GM18519 (cell line): ENCODE results near the gene PI16.
"Not testable (repeated sequence)": the region's sequence is repeated elsewhere in the genome, so short reads cannot be mapped to it uniquely, and the experiment has no call there.

Experiments used
- ATAC-seq: cut with Tn5 transposase; IDR thresholded peaks from one replicate; pipeline ENCODE4 v1.9.1; 2021; ENCODE audit warnings: mild to moderate bottlenecking, moderate library complexity; ENCODE audit not compliant: unreplicated experiment, low FRiP score

The PI16 gene

DNA sequence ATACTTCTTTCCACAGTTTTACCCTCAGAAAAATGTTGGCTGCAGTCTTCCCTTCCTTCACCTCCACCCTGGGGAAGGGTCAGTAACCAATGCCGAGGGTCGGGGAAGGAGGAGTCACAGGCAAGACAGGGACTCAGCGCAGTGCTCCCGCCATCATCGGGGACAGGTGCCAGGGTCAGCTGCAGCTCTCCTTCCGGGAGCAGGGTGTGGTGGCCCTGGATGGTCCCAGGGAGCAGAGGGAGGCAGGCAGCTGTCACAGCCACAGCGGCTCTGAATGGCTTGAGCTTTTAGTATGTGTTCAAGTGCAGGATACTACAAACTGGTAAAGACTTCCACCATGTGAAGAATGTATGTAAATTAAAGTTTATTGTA, 26.0 kb upstream of the PI16 start:
- no peak for ATAC-seq

DNA sequence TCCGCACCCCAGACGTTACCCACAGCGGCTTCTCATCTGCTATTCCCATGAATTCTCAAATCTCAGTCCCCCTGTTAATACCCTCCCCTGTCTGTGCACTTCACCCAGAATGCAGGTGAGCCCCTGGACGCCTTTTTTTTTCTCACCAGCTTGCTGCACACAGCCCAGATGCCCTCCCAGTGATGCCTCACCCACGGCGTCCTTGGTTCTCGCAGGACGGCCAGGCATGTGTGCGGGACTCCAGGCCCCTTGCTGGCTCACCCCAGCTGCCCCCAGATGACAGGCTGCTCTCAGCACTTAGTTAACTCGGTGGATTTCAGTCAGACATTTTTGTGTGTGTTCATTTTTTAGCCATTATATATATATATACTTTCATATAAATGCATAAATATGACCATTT, 25.4 kb upstream of the PI16 start:
- ATAC-seq, result no peak

GRCh38 chr6:36929607-36930006, 24.9 kb upstream of the PI16 start:
- ATAC-seq, result no peak

GRCh38 chr6:36930483-36930882, 24.1 kb upstream of the PI16 start:
- ATAC-seq, result no peak

DNA sequence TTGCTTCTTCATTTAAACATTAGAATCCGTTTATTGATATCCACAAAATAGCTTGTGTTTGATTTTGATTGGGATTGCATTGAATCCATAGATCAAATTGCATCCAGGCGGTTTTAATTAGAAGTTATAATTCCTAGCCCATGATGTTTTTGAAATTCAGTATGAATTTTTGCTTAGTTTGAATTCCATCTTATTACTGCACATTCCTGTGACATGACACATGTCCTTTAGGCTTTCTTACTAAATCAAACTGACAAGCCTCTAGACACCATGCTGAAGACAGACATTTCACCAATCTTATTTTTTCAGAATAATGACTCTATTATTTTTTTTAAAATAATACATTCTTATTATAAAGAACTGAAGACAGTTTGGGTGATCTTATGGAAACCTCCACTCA, 21.4 kb upstream of the PI16 start:
- no peak for ATAC-seq

DNA sequence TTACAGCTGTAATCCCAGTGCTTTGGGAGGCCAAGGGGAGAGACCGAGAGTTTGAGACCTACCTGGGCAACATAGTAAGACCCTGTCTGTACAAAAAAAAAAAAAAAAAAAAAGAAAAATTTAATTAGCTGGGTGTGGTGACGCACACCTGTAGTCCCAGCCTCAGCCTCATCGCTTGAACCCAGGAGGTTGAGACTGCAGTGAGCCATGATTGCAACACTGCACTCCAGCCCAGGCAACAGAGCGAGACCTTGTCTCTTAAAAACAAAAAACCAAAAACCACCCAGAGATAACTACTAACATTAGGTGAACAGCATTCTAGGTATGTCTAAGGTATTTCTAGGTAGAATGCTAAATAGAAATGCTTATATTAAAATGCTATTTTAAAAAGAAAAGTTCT, 21.0 kb upstream of the PI16 start:
- no peak for ATAC-seq

DNA sequence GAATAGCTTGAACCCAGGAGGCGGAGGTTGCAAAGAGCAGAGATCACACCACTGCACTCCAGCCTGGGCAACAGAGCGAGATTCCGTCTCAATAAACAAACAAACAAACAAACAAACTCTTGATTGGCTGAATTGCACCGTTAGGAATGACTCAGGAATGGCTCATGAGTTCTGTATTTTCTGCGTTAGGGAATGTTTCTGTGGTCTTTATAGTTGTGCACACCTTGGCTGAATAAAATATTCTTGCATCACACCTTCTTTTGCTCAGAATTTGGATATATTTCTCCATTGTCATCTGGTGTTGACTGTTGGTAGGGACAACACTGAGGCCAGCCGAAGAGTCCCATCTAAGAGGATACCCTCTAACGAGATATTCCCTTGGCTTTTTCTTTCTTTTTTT, 19.6 kb upstream of the PI16 start:
- ATAC-seq, result no peak

GRCh38 chr6:36936824-36937223, 17.7 kb upstream of the PI16 start:
- ATAC-seq, result no peak

DNA sequence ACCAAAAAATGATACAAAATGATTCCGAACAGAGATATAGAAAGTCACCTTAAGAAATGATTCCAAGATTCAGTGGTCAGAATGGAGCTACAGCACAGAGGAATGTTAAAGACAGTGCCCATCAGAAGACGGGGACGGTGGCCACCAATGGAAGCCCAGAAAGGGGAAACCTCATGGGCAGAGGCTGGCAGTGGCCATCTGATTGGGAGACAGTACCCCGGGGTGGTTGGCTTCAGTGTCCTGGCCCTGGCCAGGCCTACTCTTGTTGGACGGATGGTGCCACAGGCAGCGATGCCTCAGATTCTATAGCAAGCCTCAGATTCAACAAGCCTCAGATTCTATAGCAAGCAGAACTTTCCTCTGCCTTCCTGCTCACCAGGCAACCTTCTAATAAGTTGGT, 16.6 kb upstream of the PI16 start:
- no peak for ATAC-seq

DNA sequence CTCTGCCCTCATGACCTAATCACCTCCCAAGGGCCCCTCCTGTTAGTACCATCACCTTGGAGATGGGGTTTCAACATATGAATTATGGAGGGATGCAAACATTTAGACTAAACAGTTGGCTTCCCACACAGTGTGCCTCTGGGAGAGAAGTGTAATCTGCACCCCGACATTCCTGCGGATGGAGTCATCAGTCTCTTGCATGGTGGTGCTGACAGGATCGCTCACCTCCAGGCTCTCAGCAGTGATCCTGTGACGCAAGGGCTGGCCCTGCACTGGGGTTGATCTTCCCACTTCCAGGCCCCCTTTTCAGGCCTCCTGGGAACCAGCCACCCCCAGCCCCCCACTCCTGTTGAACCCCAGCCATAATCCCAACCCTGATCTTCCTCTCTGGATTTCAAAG, 16.0 kb upstream of the PI16 start:
- ATAC-seq, result no peak

- ATAC-seq, result not testable (repeated sequence)
These were observed 15.5 kb upstream of the PI16 start for GRCh38 chr6:36939005-36939404.

DNA sequence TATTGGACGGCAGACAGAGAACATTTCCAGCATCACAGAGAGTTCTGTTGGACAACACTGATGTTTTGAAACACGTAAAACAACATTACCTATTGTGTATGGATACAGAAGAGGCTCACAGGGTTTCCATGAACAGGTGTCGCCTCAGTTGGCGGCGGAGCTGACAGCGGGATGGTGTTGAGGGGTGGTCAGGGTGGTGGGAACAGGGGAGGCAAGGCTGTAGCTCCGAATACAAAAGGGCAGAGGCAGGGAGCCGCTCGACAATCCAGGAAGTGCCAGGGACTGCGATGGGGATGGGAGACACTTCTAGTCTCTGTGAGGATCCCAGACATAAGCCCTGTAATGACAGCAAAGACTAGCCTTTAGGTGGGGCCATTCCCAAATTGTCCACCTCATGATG, 14.5 kb upstream of the PI16 start:
- ATAC-seq, result no peak

- ATAC-seq, result not testable (repeated sequence)
These were observed 13.0 kb upstream of the PI16 start for GRCh38 chr6:36941561-36941960.

- not testable (repeated sequence) for ATAC-seq
These were observed 12.2 kb upstream of the PI16 start for GRCh38 chr6:36942329-36942728.

DNA sequence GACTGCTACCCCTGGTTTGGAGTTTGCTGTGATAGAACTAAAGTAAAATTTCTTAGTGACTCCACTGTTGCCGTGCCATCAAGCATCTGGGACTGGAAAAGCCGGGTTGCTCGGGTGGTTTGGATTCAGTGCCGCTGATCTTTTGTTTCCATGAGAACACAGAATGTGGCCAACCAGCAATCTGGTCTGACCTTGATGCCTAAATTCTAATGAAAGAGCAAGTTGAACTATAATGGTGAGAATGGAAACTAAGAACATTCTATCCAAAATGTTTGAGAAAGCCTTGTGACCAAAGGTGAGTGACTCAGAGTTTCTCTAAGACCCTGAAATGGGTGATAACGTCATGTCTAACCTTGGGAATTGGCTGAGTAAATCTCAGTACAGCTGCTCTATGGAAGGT, 9.9 kb upstream of the PI16 start:
- no peak for ATAC-seq

- ATAC-seq, result no peak
These were observed 9.2 kb upstream of the PI16 start for GRCh38 chr6:36945301-36945700.

GRCh38 chr6:36946526-36946925, 8.0 kb upstream of the PI16 start:
- ATAC-seq, result no peak

- ATAC-seq, result no peak
These were observed 6.8 kb upstream of the PI16 start for GRCh38 chr6:36947570-36948351.

GRCh38 chr6:36949076-36949475, 5.5 kb upstream of the PI16 start:
- not testable (repeated sequence) for ATAC-seq

- no peak for ATAC-seq
These were observed 4.9 kb upstream of the PI16 start for GRCh38 chr6:36949636-36950035.

GRCh38 chr6:36953931-36954261, 642 bp upstream of the PI16 start:
- ATAC-seq, result no peak

DNA sequence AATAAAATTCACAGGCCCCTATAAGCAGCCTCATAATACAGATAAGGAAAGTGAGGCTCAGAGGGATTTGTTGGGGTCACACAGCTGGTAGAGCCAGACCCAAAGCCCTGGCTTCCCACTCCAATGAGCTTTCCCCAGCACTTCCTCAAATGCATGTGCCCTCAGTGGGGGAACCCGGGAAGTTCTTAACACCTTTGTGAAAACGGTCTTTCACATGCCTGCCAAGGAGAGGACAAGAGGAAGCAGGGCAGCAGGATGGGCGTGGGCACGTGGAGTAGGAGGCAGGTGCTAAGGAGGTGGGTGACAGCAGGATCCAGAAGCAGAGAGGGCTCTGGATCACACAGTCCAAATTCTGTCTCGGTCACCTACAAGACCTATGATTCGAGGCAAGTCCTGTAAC, 598 bp downstream of the PI16 start:
- no peak for ATAC-seq
